Brain pericyte (primary cell): ENCODE data around the gene SMIM7.
"Not testable (repeated sequence)": the region's sequence is repeated elsewhere in the genome, so short reads cannot be mapped to it uniquely, and the experiment has no call there.

ENCODE experiments used
- DNase-seq: peaks from one replicate; pipeline ENCODE4 v3.0.0-alpha.2; 2012; ENCODE audit warnings: low read depth, low spot score

The SMIM7 gene

DNA sequence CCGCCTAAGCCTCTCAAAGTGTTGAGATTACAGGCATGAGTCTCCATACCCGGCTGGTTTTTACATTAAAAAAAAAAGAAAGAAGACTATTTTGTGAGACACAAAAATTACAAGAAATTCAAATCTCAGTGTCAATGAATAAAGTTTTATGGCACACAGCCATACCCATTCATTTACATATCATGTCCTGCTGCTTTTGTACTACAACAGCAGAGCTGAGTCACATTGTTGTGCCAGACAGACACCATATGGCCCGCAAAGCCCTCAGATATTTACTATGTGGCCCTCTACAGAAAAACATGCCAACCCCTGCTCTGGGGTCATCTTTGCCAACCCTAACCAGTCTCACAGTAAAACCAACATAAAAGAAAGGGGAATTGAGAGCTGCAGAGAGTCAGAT, 5.3 kb downstream of the SMIM7 start:
- no peak for DNase-seq

- no peak for DNase-seq
Measured at GRCh38 chr19:16654140-16654539, 5.8 kb downstream of the SMIM7 start.

DNA sequence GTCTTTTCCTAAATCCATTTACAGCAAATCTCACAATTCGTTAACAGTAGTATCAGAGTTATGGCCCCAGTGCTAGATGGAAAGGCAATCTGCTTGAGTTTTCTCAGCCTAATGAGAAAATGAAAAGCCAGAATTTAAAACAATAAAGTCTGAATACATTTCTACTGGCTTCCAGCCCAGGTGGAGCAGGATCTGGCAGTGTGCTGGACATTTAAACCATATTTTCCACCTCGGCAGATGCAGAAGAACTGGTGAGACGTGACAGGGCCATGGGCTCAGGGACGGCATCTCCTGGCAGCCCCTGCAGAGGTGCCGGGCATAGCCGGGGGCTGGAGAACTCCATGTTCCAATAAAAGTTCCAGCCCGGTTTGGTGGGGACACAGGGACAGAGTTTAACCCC, 7.1 kb downstream of the SMIM7 start:
- DNase-seq, result no peak

GRCh38 chr19:16651421-16652188, 8.3 kb downstream of the SMIM7 start:
- not testable (repeated sequence) for DNase-seq

DNA sequence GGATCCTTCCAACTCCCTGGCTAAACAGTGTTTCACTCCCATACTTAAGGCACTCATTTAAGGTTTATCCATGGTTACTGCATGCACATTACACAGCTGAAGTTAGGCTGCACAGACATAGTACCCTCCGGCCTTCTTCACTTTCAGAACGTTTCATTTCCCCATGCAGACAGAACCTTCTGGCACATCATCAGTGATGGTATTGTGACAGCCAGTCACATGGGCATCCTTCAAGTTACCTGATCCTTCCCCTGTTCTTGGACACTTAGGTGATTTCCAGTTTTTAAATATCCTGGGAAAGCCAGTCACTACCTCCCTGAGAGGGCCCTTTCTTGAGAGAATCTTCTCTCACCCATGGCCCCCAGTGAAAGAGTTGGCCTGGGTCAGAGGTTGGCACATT, 9.1 kb downstream of the SMIM7 start:
- no peak for DNase-seq

- DNase-seq, result no peak
Measured at GRCh38 chr19:16649734-16650133, 10.2 kb downstream of the SMIM7 start.

DNA sequence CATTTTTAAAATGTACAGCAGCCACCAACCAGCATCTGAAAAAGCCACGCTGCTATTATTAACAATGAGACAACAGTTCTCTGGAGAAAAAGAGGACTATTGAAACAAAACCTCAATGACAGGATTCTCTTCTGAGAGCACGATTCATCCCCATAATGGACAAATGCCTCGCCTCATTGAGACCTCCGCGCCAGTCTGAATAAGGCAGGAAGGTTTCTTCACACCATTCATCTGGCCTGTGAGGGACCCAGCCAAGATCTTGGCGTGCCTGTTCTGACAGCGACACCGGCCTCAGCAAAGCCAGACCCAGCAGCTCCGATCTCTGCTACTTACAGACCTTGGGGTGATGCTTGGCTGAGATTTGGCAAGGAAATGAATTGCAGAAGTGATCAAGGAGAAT, 14.8 kb downstream of the SMIM7 start:
- no peak for DNase-seq

- no peak for DNase-seq
Measured at GRCh38 chr19:16641695-16642094, 18.2 kb downstream of the SMIM7 start.

DNA sequence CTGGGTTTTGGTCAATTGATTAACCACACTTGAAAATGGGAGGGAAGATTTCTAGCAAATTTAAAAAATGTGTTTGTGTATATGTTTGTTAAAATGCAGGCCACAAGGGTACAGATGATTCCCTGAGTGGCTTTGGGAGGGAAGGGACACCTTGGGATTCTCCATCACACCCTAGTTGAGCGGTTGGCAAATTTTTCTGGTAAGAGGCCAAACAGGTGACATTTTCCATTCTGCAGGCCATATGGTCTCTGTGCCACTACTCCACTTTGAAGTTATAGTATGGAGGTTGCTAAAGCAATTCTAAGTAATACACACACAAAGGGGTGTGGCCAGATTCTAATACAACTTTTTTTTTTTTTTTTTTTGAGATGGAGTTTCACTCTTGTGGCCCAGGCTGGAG, 19.0 kb downstream of the SMIM7 start:
- DNase-seq, result no peak

DNA sequence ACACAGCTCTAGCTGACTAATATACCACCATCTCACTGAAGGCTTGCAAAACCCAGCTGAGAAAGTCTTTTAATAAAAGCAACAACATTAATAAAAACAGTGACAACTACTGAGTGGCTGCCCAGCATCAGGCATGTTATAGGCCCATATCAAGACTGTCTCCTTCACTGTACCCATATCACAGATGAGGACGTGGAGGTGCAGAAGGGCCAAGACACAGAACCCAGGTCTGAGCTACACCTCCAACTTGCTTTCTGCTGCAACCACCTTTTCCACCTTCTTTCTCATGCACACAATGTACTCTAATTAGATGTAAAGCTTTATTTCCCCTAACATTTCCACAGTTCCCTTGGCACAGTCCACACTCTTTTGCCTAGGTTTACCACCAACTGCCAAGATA, 21.3 kb downstream of the SMIM7 start:
- no peak for DNase-seq

GRCh38 chr19:16637535-16637934, 22.4 kb downstream of the SMIM7 start:
- no peak for DNase-seq

DNA sequence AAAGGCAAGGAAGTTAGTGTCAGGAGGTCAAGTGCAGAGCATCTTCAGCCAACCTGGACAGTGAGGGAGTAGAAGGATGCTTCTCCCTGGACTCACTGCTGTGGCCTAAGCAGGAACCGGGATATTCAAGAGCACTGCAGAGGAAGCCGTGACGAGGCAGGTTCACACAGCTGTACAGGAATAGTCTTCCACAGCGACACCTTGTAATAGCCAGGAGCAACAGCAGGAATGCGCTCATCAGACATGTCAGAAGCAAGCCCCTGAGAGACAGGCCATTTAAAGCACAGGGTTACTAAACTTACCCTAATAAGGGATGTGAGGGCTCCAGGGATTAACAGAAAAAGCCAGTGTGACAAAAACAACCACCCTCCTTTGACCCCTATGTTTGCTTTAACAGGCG, 28.5 kb downstream of the SMIM7 start:
- DNase-seq, result no peak

GRCh38 chr19:16628984-16629691, 30.8 kb downstream of the SMIM7 start:
- DNase-seq, result peak; percentile 55

DNA sequence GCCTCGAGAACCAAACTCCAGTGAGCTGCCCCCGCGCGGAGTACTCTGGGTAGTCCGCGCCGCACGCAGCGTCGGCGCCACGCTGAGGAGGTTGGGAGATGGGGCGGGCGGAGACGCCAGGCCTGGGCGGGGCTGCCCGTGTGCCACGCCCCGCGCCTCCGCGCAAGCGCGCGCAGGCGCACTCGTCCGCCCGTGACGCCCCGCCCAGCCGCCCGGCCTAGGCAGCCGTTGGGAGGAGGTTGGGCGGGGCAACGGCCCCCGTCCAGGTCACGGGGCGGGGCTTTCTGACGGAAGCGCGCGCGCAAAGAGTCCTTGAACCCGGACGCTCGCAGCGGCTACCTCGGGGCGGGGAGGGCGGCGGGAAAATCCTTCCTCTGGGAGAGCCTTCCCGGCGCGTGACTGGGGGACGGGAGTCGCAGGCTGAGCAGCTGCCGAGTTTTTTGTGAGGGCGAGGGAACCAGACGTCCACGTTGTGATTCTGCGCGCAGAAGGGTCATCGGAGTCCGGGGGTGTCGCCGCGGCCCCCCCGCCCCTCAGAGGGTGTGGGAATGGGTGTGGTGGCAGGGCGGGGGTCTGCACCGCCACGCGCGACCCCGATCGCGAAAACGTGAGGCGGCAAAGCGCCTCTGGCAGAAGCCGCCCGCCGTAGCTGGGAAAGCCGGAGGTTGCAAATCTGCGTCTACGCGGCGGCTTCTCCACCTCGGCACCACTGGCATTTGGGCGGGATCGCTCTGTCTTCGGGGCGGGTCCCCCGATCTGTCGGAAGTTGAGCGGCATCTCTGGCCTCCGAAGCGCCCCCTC, 31.6 kb downstream of the SMIM7 start, which contains the start of gene MED26:
MED26 (minus strand) TSS at position 22 of the 801 bp plus-strand sequence. CDS start 261 bp downstream, outside the sequence.
- DNase-seq, result peak; percentile 61

- DNase-seq, result no peak
Measured at GRCh38 chr19:16627928-16628182, 32.1 kb downstream of the SMIM7 start.

GRCh38 chr19:16627193-16627927, 32.6 kb downstream of the SMIM7 start:
- DNase-seq, result no peak

- DNase-seq, result no peak
Measured at GRCh38 chr19:16626796-16627192, 33.1 kb downstream of the SMIM7 start.

- no peak for DNase-seq
Measured at GRCh38 chr19:16625163-16625958, 34.6 kb downstream of the SMIM7 start.

GRCh38 chr19:16624236-16624635, 35.7 kb downstream of the SMIM7 start:
- no peak for DNase-seq

GRCh38 chr19:16623576-16623975, 36.4 kb downstream of the SMIM7 start:
- no peak for DNase-seq

GRCh38 chr19:16623066-16623465, 36.9 kb downstream of the SMIM7 start:
- DNase-seq, result no peak
